WTC11 (cell line): ENCODE results near the gene SLC6A5.

Experiments used
- AR ChIP-seq: fragments of 250-450 bp; sonication (Bioruptor Pico); IDR thresholded peaks from 2 replicates; pipeline ENCODE4 v1.9.0; 2021; ENCODE audit warnings: mild to moderate bottlenecking
- ATF3 ChIP-seq: sonication (generic); formaldehyde crosslinking; conservative IDR thresholded peaks from 2 replicates; pipeline ENCODE4 v1.8.1; 2022; ENCODE audit warnings: mild to moderate bottlenecking, missing genetic modification reagents
- ATF6 ChIP-seq: sonication (generic); formaldehyde crosslinking; IDR thresholded peaks from 2 replicates; pipeline ENCODE4 v1.8.1; 2023; ENCODE audit warnings: mild to moderate bottlenecking, missing genetic modification reagents
- CDX4 ChIP-seq: fragments of 250-450 bp; sonication (Bioruptor Pico); IDR thresholded peaks from 2 replicates; pipeline ENCODE4 v1.9.0; 2021; ENCODE audit warnings: moderate library complexity, mild to moderate bottlenecking, inconsistent platforms, borderline replicate concordance
- CREB1 ChIP-seq: sonication (generic); formaldehyde crosslinking; IDR thresholded peaks from 2 replicates; pipeline ENCODE4 v1.8.0; 2023; ENCODE audit warnings: mild to moderate bottlenecking, missing genetic modification reagents
- E2F5 ChIP-seq: sonication (generic); formaldehyde crosslinking; IDR thresholded peaks from 2 replicates; pipeline ENCODE4 v1.8.1; 2022; ENCODE audit warnings: mild to moderate bottlenecking, moderate library complexity, missing genetic modification reagents
- JUN ChIP-seq: sonication (generic); formaldehyde crosslinking; IDR thresholded peaks from 2 replicates; pipeline ENCODE4 v1.8.0; 2023; ENCODE audit warnings: mild to moderate bottlenecking, missing genetic modification reagents
- NR2C2 ChIP-seq: sonication (generic); formaldehyde crosslinking; IDR thresholded peaks from 2 replicates; pipeline ENCODE4 v1.8.0; 2022; ENCODE audit warnings: mild to moderate bottlenecking, missing genetic modification reagents
- USF2 ChIP-seq: sonication (generic); formaldehyde crosslinking; IDR thresholded peaks from 2 replicates; pipeline ENCODE4 v1.8.1; 2023; ENCODE audit warnings: mild to moderate bottlenecking, missing genetic modification reagents, moderate library complexity
- TF ChIP-seq, protein P1 (sequence below): fragments of 200-600 bp; IDR thresholded peaks from 2 replicates; pipeline ENCODE4 v1.8.0; 2022; ENCODE audit warnings: antibody characterized with exemption
- TF ChIP-seq, protein P2 (sequence below): fragments of 250-450 bp; sonication (Bioruptor Pico); IDR thresholded peaks from 2 replicates; pipeline ENCODE4 v1.8.0; 2021; ENCODE audit warnings: mild to moderate bottlenecking
- TF ChIP-seq, protein P3 (sequence below): sonication (generic); formaldehyde crosslinking; IDR thresholded peaks from 2 replicates; pipeline ENCODE4 v1.8.0; 2022; ENCODE audit warnings: mild to moderate bottlenecking, missing genetic modification reagents

DNA sequence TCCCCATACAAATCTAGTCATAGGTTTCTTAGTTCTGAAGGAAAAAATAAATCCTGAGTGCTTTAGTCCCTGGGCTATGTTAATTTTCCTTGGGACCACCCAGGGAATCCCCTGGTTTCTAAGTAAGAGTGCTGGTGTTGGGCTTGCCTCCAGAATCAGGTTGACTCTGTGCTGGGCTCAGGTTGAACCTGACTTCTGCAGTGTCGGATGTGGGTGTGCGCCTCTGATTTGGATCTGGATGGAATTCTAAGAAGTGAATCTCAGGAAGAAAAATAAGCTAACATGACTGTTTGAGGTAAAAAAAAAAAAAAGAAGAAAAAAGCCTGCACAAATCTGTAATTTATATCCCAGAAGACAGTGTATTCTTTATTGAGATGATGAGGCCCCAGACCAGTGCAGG, 41.0 kb downstream of the SLC6A5 start:
- TF ChIP-seq, protein P1, sequence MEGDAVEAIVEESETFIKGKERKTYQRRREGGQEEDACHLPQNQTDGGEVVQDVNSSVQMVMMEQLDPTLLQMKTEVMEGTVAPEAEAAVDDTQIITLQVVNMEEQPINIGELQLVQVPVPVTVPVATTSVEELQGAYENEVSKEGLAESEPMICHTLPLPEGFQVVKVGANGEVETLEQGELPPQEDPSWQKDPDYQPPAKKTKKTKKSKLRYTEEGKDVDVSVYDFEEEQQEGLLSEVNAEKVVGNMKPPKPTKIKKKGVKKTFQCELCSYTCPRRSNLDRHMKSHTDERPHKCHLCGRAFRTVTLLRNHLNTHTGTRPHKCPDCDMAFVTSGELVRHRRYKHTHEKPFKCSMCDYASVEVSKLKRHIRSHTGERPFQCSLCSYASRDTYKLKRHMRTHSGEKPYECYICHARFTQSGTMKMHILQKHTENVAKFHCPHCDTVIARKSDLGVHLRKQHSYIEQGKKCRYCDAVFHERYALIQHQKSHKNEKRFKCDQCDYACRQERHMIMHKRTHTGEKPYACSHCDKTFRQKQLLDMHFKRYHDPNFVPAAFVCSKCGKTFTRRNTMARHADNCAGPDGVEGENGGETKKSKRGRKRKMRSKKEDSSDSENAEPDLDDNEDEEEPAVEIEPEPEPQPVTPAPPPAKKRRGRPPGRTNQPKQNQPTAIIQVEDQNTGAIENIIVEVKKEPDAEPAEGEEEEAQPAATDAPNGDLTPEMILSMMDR, result no peak
- no peak for TF ChIP-seq ATF6
- TF ChIP-seq, protein P2, sequence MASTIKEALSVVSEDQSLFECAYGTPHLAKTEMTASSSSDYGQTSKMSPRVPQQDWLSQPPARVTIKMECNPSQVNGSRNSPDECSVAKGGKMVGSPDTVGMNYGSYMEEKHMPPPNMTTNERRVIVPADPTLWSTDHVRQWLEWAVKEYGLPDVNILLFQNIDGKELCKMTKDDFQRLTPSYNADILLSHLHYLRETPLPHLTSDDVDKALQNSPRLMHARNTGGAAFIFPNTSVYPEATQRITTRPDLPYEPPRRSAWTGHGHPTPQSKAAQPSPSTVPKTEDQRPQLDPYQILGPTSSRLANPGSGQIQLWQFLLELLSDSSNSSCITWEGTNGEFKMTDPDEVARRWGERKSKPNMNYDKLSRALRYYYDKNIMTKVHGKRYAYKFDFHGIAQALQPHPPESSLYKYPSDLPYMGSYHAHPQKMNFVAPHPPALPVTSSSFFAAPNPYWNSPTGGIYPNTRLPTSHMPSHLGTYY (CRISPR knock-in tag), result no peak
- no peak for TF ChIP-seq NR2C2 (CRISPR knock-in tag)
- TF ChIP-seq CREB1 (CRISPR knock-in tag), result no peak
- no peak for TF ChIP-seq CDX4
- TF ChIP-seq E2F5 (CRISPR knock-in tag), result no peak
- no peak for TF ChIP-seq JUN (CRISPR knock-in tag)
- no peak for TF ChIP-seq USF2
- TF ChIP-seq ATF3 (CRISPR knock-in tag), result no peak
- no peak for TF ChIP-seq AR
- TF ChIP-seq, protein P3, sequence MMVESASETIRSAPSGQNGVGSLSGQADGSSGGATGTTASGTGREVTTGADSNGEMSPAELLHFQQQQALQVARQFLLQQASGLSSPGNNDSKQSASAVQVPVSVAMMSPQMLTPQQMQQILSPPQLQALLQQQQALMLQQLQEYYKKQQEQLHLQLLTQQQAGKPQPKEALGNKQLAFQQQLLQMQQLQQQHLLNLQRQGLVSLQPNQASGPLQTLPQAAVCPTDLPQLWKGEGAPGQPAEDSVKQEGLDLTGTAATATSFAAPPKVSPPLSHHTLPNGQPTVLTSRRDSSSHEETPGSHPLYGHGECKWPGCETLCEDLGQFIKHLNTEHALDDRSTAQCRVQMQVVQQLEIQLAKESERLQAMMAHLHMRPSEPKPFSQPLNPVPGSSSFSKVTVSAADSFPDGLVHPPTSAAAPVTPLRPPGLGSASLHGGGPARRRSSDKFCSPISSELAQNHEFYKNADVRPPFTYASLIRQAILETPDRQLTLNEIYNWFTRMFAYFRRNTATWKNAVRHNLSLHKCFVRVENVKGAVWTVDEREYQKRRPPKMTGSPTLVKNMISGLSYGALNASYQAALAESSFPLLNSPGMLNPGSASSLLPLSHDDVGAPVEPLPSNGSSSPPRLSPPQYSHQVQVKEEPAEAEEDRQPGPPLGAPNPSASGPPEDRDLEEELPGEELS (CRISPR knock-in tag), result no peak
